HepG2 (cell line): ENCODE measurements around the gene TMEM117. TPM values are rescaled to one million over a fixed set of nuclear protein-coding genes. Genes with fewer than 3 reads are reported as not detected.

Experiments
- ATAC-seq: fragments of 200-7000 bp; cut with Tn5 transposase; 3 replicates; pipeline ENCODE4 v1.9.1; 2020; ENCODE audit warnings: mild to moderate bottlenecking, moderate library complexity
- BruUV-seq: library from RNA; stranded (reverse); fragments of 400-500 nt; replicated peaks from 2 replicates; lab custom pipeline; 2021; lab: Mats Ljungman, UMichigan
- CTCF ChIA-PET: fragments of 300-600 bp; formaldehyde crosslinking; extraction: SDS; loops from one replicate; lab custom pipeline; 2021; ENCODE audit warnings: low total read pairs, inconsistent platforms, low intra/inter-chr PET ratio; lab: Yijun Ruan, JAX
- POLR2A ChIA-PET: fragments of 350-600 bp; sonication (Branson Sonifier 250); formaldehyde crosslinking; loops from one replicate; lab custom pipeline; 2020; ENCODE audit warnings: antibody characterized with exemption, inconsistent platforms; lab: Yijun Ruan, JAX
- DNase-seq: peaks from one replicate; pipeline ENCODE4 v3.0.0-alpha.2; 2015; ENCODE audit warnings: low spot score
- FAIRE-seq: peaks from 3 replicates; lab custom pipeline; 2011; peaks lifted over from hg19 to GRCh38; lab: Jason Lieb, UNC
- H2AFZ ChIP-seq: one replicate; pipeline ENCODE4 v1.6.1; 2011; ENCODE audit warnings: low read length, inconsistent platforms
- H3K27ac ChIP-seq: fragments of 300-600 bp; 3 replicates; pipeline ENCODE4 v1.8.0; 2011; ENCODE audit warnings: mixed run types, mild to moderate bottlenecking, mixed read lengths, low read length, inconsistent platforms; ENCODE audit not compliant: insufficient read depth; ENCODE audit errors: extremely low read length
- H3K27me3 ChIP-seq, 2 experiments: fragments of 200-600 bp in 1 of 2; 2 replicates in 1 of 2; 3 replicates in 1 of 2; pipeline versions ENCODE4 v1.6.0 to v1.8.0; 2011; ENCODE audit warnings: low read length in 2 of 2, mild to moderate bottlenecking in 2 of 2, moderate library complexity in 2 of 2, inconsistent platforms in 1 of 2; ENCODE audit not compliant: insufficient read depth in 2 of 2, control insufficient read depth in 1 of 2
- H3K36me3 ChIP-seq, 2 experiments: fragments of 200-600 bp in 1 of 2; replicated peaks in 1 of 2; 2 replicates in 1 of 2; 3 replicates in 1 of 2; pipeline versions ENCODE4 v1.5.1 to v1.8.0; 2011; ENCODE audit warnings: low read length in 2 of 2, inconsistent platforms in 1 of 2; ENCODE audit not compliant: insufficient read depth in 2 of 2, control insufficient read depth in 1 of 2
- H3K4me1 ChIP-seq: 2 replicates; pipeline ENCODE4 v1.5.1; 2012; ENCODE audit warnings: low read length, inconsistent platforms; ENCODE audit not compliant: insufficient read depth
- H3K4me2 ChIP-seq: 2 replicates; pipeline ENCODE4 v1.6.0; 2011; ENCODE audit warnings: low read depth, low read length, inconsistent platforms
- H3K4me3 ChIP-seq, 3 experiments: fragments of 200-600 bp in 1 of 3; sonication (generic), shearing (Covaris generic) in 1 of 3; replicated peaks in 1 of 3; 2 replicates each; pipeline ENCODE4 v1.5.1; 2011 to 2016; ENCODE audit warnings: low read length in 3 of 3, inconsistent platforms in 2 of 3, low read depth in 2 of 3, mild to moderate bottlenecking in 2 of 3, control low read depth in 1 of 3, mixed read lengths in 1 of 3; ENCODE audit not compliant: insufficient read depth in 1 of 3
- H3K79me2 ChIP-seq: one replicate; pipeline ENCODE4 v1.6.1; 2011; ENCODE audit warnings: low read length, inconsistent platforms; ENCODE audit not compliant: insufficient read depth
- H3K9ac ChIP-seq: 2 replicates; pipeline ENCODE4 v1.6.0; 2011; ENCODE audit warnings: mild to moderate bottlenecking, low read depth, low read length, inconsistent platforms; ENCODE audit not compliant: insufficient read depth
- H3K9me3 ChIP-seq: 2 replicates; pipeline ENCODE4 v1.5.1; 2012; ENCODE audit warnings: mild to moderate bottlenecking, low read length
- H4K20me1 ChIP-seq: 2 replicates; pipeline ENCODE4 v1.6.0; 2011; ENCODE audit warnings: inconsistent platforms, mild to moderate bottlenecking, low read length, moderate library complexity; ENCODE audit not compliant: insufficient read depth
- CCDC6 ChIP-seq: sonication (generic); formaldehyde crosslinking; IDR thresholded peaks from 2 replicates; pipeline ENCODE4 v1.8.1; 2022; ENCODE audit warnings: mild to moderate bottlenecking, missing genetic modification reagents, moderate library complexity
- IRF1 ChIP-seq: sonication (generic); formaldehyde crosslinking; IDR thresholded peaks from 2 replicates; pipeline ENCODE4 v1.4.0; 2020; ENCODE audit warnings: low read depth, mild to moderate bottlenecking, missing genetic modification reagents
- IRF9 ChIP-seq: sonication (generic); formaldehyde crosslinking; IDR thresholded peaks from 2 replicates; pipeline ENCODE4 v1.8.0; 2022; ENCODE audit warnings: missing genetic modification reagents, mild to moderate bottlenecking, borderline replicate concordance
- KDM1A ChIP-seq: IDR thresholded peaks from 2 replicates; pipeline ENCODE4 v1.6.1; 2016; ENCODE audit warnings: missing compliant biosample characterization
- TCF7 ChIP-seq: sonication (generic); IDR thresholded peaks from 2 replicates; pipeline ENCODE4 v1.6.1; 2016; ENCODE audit warnings: antibody characterized with exemption, low read depth
- XRCC5 ChIP-seq: fragments of 200-400 bp; formaldehyde crosslinking; optimal IDR thresholded peaks from 2 replicates; pipeline ENCODE3; 2017; ENCODE audit warnings: mild to moderate bottlenecking, low read length
- YY1 ChIP-seq: IDR thresholded peaks from 2 replicates; pipeline ENCODE4 v1.6.1; 2011; ENCODE audit warnings: low read length, low read depth, moderate library complexity, mild to moderate bottlenecking; ENCODE audit not compliant: insufficient read depth, insufficient replicate concordance
- ZBTB42 ChIP-seq: sonication (generic); formaldehyde crosslinking; IDR thresholded peaks from 2 replicates; pipeline ENCODE4 v1.5.0; 2020; ENCODE audit warnings: mild to moderate bottlenecking, missing genetic modification reagents
- ZBTB8A ChIP-seq: sonication (generic); formaldehyde crosslinking; IDR thresholded peaks from 2 replicates; pipeline ENCODE4 v1.4.0; 2020; ENCODE audit warnings: mild to moderate bottlenecking, low read depth, missing genetic modification reagents, borderline replicate concordance
- ZNF101 ChIP-seq: sonication (generic); formaldehyde crosslinking; IDR thresholded peaks from 2 replicates; pipeline ENCODE4 v1.4.0; 2020; ENCODE audit warnings: mild to moderate bottlenecking, low read depth, missing genetic modification reagents, borderline replicate concordance
- ZNF441 ChIP-seq: sonication (generic); formaldehyde crosslinking; IDR thresholded peaks from 2 replicates; pipeline ENCODE4 v1.7.0; 2021; ENCODE audit warnings: missing genetic modification reagents, borderline replicate concordance
- ZNF607 ChIP-seq: sonication (generic); formaldehyde crosslinking; IDR thresholded peaks from 2 replicates; pipeline ENCODE4 v1.5.1; 2020; ENCODE audit warnings: missing genetic modification reagents, mild to moderate bottlenecking, borderline replicate concordance
- ZNF746 ChIP-seq: sonication (generic); formaldehyde crosslinking; IDR thresholded peaks from 2 replicates; pipeline ENCODE4 v1.8.0; 2022; ENCODE audit warnings: mild to moderate bottlenecking, missing genetic modification reagents
- ZNF792 ChIP-seq: IDR thresholded peaks from 2 replicates; pipeline ENCODE4 v1.6.1; 2016
- in situ Hi-C: cut with HindIII; loops from 2 replicates; pipeline ENCODE4 v1.10.0; 2017; ENCODE audit warnings: low pct_unique_long_range_greater_than_20kb; ENCODE audit not compliant: extremely low pct_ligation_motif_present
- intact Hi-C: fragments of 100-400 bp; cut with micrococcal nuclease; formaldehyde crosslinking; loops from one replicate; pipeline ENCODE4 v1.10.0; 2022; ENCODE audit not compliant: unreplicated experiment
- polyA plus RNA-seq, 8 experiments: library from polyadenylated mRNA; depleted of rRNA in 3 of 8; stranded (reverse) in 7 of 8; unstranded in 1 of 8; fragments of >200 nt; fragmentation: Illumina TruSeq in 4 of 8; extraction: Trizol in 4 of 8; gene quantifications; 2 replicates each; pipeline versions ENCODE4 v1.2.1 to v1.2.3, GENCODE V29; 2011 to 2016; ENCODE audit warnings: low read depth in 4 of 8, missing spikeins in 1 of 8, mixed read lengths in 1 of 8; ENCODE audit not compliant: insufficient read depth in 1 of 8
- total RNA-seq, 5 experiments: library from RNA; depleted of rRNA; stranded (reverse); fragments of >200 nt; fragmentation: Illumina TruSeq; extraction: Trizol; gene quantifications; 2 replicates each; pipeline ENCODE4 v1.2.3, GENCODE V29; 2016; ENCODE audit warnings: low read depth in 1 of 5
- TF ChIP-seq, protein P1 (sequence below): sonication (generic); formaldehyde crosslinking; IDR thresholded peaks from 2 replicates; pipeline ENCODE4 v1.4.0; 2020; ENCODE audit warnings: missing genetic modification reagents, borderline replicate concordance
- TF ChIP-seq, protein P2 (sequence below): sonication (generic); formaldehyde crosslinking; conservative IDR thresholded peaks from 2 replicates; pipeline ENCODE4 v1.4.0; 2020; ENCODE audit warnings: missing genetic modification reagents
- TF ChIP-seq, protein P3 (sequence below): sonication (generic); formaldehyde crosslinking; IDR thresholded peaks from 2 replicates; pipeline ENCODE4 v1.5.0; 2020; ENCODE audit warnings: missing genetic modification reagents

Gene TMEM117
- total and polyA plus RNA-seq, 2 of the 13 experiments (the other 11 are each of a cell fraction or from before 2014, with no cell fraction given) = 2.8 to 8.5 TPM

- H3K36me3 ChIP-seq = no peaks in the 10 kb centered on the region
- no peaks in the 10 kb centered on the region for H3K27me3 ChIP-seq
- H3K4me1 ChIP-seq = no peaks in the 10 kb centered on the region
- H4K20me1 ChIP-seq = no peaks in the 10 kb centered on the region
- no TSS peak for BruUV-seq
- in situ Hi-C loops = no loop called here
- no peak for DNase-seq
- FAIRE-seq = no peak
- no peak overlapping the region for H3K9ac ChIP-seq
- H3K27ac ChIP-seq = no peak overlapping the region
- H2AFZ ChIP-seq = no peak overlapping the region
- ChIA-PET POLR2A (no interaction called here), CTCF (no interaction called here)
- H3K4me3 ChIP-seq = no peak overlapping the region
- no peak overlapping the region for H3K4me2 ChIP-seq
- H3K79me2 ChIP-seq = no peaks in the 10 kb centered on the region
- H3K9me3 ChIP-seq = peaks cover 3% of the 10 kb centered on the region; the same call in 1 of the 2 replicates
- TF ChIP-seq, protein P1, sequence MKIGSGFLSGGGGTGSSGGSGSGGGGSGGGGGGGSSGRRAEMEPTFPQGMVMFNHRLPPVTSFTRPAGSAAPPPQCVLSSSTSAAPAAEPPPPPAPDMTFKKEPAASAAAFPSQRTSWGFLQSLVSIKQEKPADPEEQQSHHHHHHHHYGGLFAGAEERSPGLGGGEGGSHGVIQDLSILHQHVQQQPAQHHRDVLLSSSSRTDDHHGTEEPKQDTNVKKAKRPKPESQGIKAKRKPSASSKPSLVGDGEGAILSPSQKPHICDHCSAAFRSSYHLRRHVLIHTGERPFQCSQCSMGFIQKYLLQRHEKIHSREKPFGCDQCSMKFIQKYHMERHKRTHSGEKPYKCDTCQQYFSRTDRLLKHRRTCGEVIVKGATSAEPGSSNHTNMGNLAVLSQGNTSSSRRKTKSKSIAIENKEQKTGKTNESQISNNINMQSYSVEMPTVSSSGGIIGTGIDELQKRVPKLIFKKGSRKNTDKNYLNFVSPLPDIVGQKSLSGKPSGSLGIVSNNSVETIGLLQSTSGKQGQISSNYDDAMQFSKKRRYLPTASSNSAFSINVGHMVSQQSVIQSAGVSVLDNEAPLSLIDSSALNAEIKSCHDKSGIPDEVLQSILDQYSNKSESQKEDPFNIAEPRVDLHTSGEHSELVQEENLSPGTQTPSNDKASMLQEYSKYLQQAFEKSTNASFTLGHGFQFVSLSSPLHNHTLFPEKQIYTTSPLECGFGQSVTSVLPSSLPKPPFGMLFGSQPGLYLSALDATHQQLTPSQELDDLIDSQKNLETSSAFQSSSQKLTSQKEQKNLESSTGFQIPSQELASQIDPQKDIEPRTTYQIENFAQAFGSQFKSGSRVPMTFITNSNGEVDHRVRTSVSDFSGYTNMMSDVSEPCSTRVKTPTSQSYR (CRISPR knock-in tag) = no peak
- TF ChIP-seq CCDC6 (CRISPR knock-in tag) (no peak), ZBTB8A (CRISPR knock-in tag) (no peak), IRF9 (CRISPR knock-in tag) (no peak), IRF1 (no peak), ZNF607 (CRISPR knock-in tag) (no peak), ZBTB42 (CRISPR knock-in tag) (no peak), ZNF441 (no peak), ZNF746 (CRISPR knock-in tag) (no peak), ZNF101 (no peak), TCF7 (no peak), XRCC5 (no peak), YY1 (no peak), ZNF792 (CRISPR knock-in tag) (no peak), KDM1A (no peak)
- TF ChIP-seq, protein P2, sequence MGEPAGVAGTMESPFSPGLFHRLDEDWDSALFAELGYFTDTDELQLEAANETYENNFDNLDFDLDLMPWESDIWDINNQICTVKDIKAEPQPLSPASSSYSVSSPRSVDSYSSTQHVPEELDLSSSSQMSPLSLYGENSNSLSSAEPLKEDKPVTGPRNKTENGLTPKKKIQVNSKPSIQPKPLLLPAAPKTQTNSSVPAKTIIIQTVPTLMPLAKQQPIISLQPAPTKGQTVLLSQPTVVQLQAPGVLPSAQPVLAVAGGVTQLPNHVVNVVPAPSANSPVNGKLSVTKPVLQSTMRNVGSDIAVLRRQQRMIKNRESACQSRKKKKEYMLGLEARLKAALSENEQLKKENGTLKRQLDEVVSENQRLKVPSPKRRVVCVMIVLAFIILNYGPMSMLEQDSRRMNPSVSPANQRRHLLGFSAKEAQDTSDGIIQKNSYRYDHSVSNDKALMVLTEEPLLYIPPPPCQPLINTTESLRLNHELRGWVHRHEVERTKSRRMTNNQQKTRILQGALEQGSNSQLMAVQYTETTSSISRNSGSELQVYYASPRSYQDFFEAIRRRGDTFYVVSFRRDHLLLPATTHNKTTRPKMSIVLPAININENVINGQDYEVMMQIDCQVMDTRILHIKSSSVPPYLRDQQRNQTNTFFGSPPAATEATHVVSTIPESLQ (CRISPR knock-in tag) = no peak
- TF ChIP-seq, protein P3, sequence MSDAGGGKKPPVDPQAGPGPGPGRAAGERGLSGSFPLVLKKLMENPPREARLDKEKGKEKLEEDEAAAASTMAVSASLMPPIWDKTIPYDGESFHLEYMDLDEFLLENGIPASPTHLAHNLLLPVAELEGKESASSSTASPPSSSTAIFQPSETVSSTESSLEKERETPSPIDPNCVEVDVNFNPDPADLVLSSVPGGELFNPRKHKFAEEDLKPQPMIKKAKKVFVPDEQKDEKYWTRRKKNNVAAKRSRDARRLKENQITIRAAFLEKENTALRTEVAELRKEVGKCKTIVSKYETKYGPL (CRISPR knock-in tag) = no peak
- ATAC-seq = no peak
- intact Hi-C loops = no loop called here
Observed at GRCh38 chr12:44331269-44331668, 495.4 kb downstream of the TMEM117 start.
